ENCODE data around the gene BEST1. TPM values are rescaled to one million over a fixed set of nuclear protein-coding genes. Genes with fewer than 3 reads are reported as not detected.

The BEST1 gene
- total and polyA plus RNA-seq, 2 donors (not counting 1 experiment from before 2014, with no cell fraction given): 2.5 to 15.2 TPM

DNA sequence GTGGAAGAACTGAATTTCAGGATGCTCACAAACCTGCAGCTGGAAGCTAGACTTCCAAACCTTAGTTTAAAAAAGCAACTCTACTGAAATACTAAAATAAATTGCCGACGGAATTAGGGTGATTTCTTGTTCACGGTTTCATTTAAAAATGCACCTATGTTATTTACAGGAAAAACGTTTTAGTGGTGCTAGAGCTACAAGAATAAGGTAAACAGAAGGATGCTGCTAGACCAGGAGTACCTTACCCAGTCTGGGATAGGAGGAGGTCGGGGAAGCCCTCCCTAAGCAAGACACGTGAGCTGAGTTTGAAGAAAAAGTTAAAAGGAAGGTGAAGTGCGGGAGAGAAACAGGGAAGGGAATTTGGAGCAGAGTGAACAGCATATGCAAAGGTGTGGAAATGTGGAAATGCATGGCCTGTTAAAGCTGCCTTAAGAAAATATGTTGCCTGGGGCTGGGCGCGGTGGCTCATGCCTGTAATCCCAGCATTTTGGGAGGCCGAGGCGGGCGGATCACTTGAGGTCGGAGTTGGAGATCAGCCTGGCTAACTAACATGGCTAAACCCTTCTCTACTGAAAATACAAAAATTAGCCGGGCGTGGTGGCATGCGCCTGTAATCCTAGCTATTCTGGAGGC lies 18.7 kb downstream of the BEST1 start:
- H4K20me1 ChIP-seq (ENCODE audit: control insufficient read depth, extremely low read depth, insufficient read depth, low read length): peaks cover 6% of the 10 kb centered on the region
- peak overlapping the region; percentile 90 for H3K4me2 ChIP-seq (ENCODE audit: extremely low read depth, insufficient read depth, low read length)
- no peaks in the 10 kb centered on the region for H3K27me3 ChIP-seq (ENCODE audit: control insufficient read depth, insufficient read depth, low read length)
- DNase-seq (ENCODE audit: low read depth in 2 of 2): no peak
- peak overlapping the region; percentile 91 for H3K27ac ChIP-seq (ENCODE audit: insufficient read depth, low read length)
- TF ChIP-seq CTCF (conservative IDR thresholded peaks at IDR 0.05 in 1 of 2, IDR thresholded peaks at IDR 0.05 in 1 of 2; ENCODE audit: low read depth in 1 of 2, low read length in 2 of 2) (no peak), EZH2 (IDR thresholded peaks at IDR 0.05; ENCODE audit: low read length, missing control alignments) (no peak)
- H2AFZ ChIP-seq (ENCODE audit: low read length): no peak overlapping the region
- peaks cover 38% of the 10 kb centered on the region for H3K79me2 ChIP-seq (ENCODE audit: control insufficient read depth, insufficient read depth, low read length)
- no peak overlapping the region for H3K9ac ChIP-seq (ENCODE audit: insufficient read depth, low read length)
- H3K36me3 ChIP-seq (ENCODE audit: control insufficient read depth, insufficient read depth, low read length): peaks cover 11% of the 10 kb centered on the region
- peak overlapping the region in 3 of 4 experiments; percentile 78 to 85 (median 83) for H3K4me3 ChIP-seq (replicated peaks in 1 of 4; ENCODE audit: control extremely low read depth in 1 of 4, insufficient read depth in 1 of 4, low read depth in 3 of 4, low read length in 4 of 4)
- peaks cover 44% of the 10 kb centered on the region for H3K4me1 ChIP-seq (ENCODE audit: control insufficient read depth, extremely low read depth, insufficient read depth, low read length)
- no peaks in the 10 kb centered on the region for H3K9me3 ChIP-seq (ENCODE audit: control insufficient read depth, insufficient read depth, low read depth, low read length)

- peaks cover 8% of the 10 kb centered on the region for H3K36me3 ChIP-seq (ENCODE audit: control insufficient read depth, insufficient read depth, low read length)
- peaks cover 38% of the 10 kb centered on the region for H3K79me2 ChIP-seq (ENCODE audit: control insufficient read depth, insufficient read depth, low read length)
- H3K9ac ChIP-seq (ENCODE audit: insufficient read depth, low read length): no peak overlapping the region
- no peak overlapping the region for H2AFZ ChIP-seq (ENCODE audit: low read length)
- peaks cover 6% of the 10 kb centered on the region for H4K20me1 ChIP-seq (ENCODE audit: control insufficient read depth, extremely low read depth, insufficient read depth, low read length)
- no peak for DNase-seq (ENCODE audit: low read depth in 2 of 2)
- H3K4me3 ChIP-seq (replicated peaks in 1 of 4; ENCODE audit: control extremely low read depth in 1 of 4, insufficient read depth in 1 of 4, low read depth in 3 of 4, low read length in 4 of 4): peak overlapping the region in 2 of 4 experiments; percentile 7 to 18
- H3K27me3 ChIP-seq (ENCODE audit: control insufficient read depth, insufficient read depth, low read length): no peaks in the 10 kb centered on the region
- no peaks in the 10 kb centered on the region for H3K9me3 ChIP-seq (ENCODE audit: control insufficient read depth, insufficient read depth, low read depth, low read length)
- H3K4me1 ChIP-seq (ENCODE audit: control insufficient read depth, extremely low read depth, insufficient read depth, low read length): peaks cover 39% of the 10 kb centered on the region
- peak overlapping the region; percentile 26 for H3K4me2 ChIP-seq (ENCODE audit: extremely low read depth, insufficient read depth, low read length)
- no peak for TF ChIP-seq EZH2 (IDR thresholded peaks at IDR 0.05; ENCODE audit: low read length, missing control alignments)
- no peak for TF ChIP-seq CTCF (conservative IDR thresholded peaks at IDR 0.05 in 1 of 2, IDR thresholded peaks at IDR 0.05 in 1 of 2; ENCODE audit: low read depth in 1 of 2, low read length in 2 of 2)
- H3K27ac ChIP-seq (ENCODE audit: insufficient read depth, low read length): peak overlapping the region; percentile 91
Observed at GRCh38 chr11:61969391-61969758, 19.2 kb downstream of the BEST1 start.

GRCh38 chr11:61969838-61970662 lies 19.9 kb downstream of the BEST1 start:
- peak overlapping the region in 2 of 4 experiments; percentile 17 to 36 for H3K4me3 ChIP-seq (replicated peaks in 1 of 4; ENCODE audit: control extremely low read depth in 1 of 4, insufficient read depth in 1 of 4, low read depth in 3 of 4, low read length in 4 of 4)
- no peaks in the 10 kb centered on the region for H3K27me3 ChIP-seq (ENCODE audit: control insufficient read depth, insufficient read depth, low read length)
- peaks cover 35% of the 10 kb centered on the region for H3K4me1 ChIP-seq (ENCODE audit: control insufficient read depth, extremely low read depth, insufficient read depth, low read length)
- no peak overlapping the region for H3K9ac ChIP-seq (ENCODE audit: insufficient read depth, low read length)
- H4K20me1 ChIP-seq (ENCODE audit: control insufficient read depth, extremely low read depth, insufficient read depth, low read length): peaks cover 6% of the 10 kb centered on the region
- H3K9me3 ChIP-seq (ENCODE audit: control insufficient read depth, insufficient read depth, low read depth, low read length): no peaks in the 10 kb centered on the region
- TF ChIP-seq CTCF (conservative IDR thresholded peaks at IDR 0.05 in 1 of 2, IDR thresholded peaks at IDR 0.05 in 1 of 2; ENCODE audit: low read depth in 1 of 2, low read length in 2 of 2) (no peak), EZH2 (IDR thresholded peaks at IDR 0.05; ENCODE audit: low read length, missing control alignments) (no peak)
- no peak overlapping the region for H2AFZ ChIP-seq (ENCODE audit: low read length)
- H3K4me2 ChIP-seq (ENCODE audit: extremely low read depth, insufficient read depth, low read length): peak overlapping the region; percentile 40
- peaks cover 5% of the 10 kb centered on the region for H3K36me3 ChIP-seq (ENCODE audit: control insufficient read depth, insufficient read depth, low read length)
- peaks cover 34% of the 10 kb centered on the region for H3K79me2 ChIP-seq (ENCODE audit: control insufficient read depth, insufficient read depth, low read length)
- DNase-seq (ENCODE audit: low read depth in 2 of 2): peak; percentile 80 to 90
- peak overlapping the region; percentile 91 for H3K27ac ChIP-seq (ENCODE audit: insufficient read depth, low read length)
